ENCODE results near the gene PROM1.

PROM1 gene

GRCh38 chr4:16109256-16109655 is 25.4 kb upstream of the PROM1 start:
- no peak for DNase-seq

GRCh38 chr4:16106956-16107355 is 23.1 kb upstream of the PROM1 start:
- DNase-seq = no peak

GRCh38 chr4:16104520-16104919 is 20.7 kb upstream of the PROM1 start:
- no peak for DNase-seq

- DNase-seq = no peak
These were observed 18.5 kb upstream of the PROM1 start for GRCh38 chr4:16102356-16102755.

- no peak for DNase-seq
These were observed 17.0 kb upstream of the PROM1 start for GRCh38 chr4:16100833-16101232.

- no peak for DNase-seq
These were observed 9.0 kb upstream of the PROM1 start for GRCh38 chr4:16092682-16093319.

GRCh38 chr4:16090096-16090705 is 6.4 kb upstream of the PROM1 start:
- DNase-seq = no peak

GRCh38 chr4:16089156-16089555 is 5.3 kb upstream of the PROM1 start:
- no peak for DNase-seq

GRCh38 chr4:16088601-16089000 is 4.8 kb upstream of the PROM1 start:
- no peak for DNase-seq

- no peak for DNase-seq
These were observed 2.0 kb upstream of the PROM1 start for GRCh38 chr4:16085822-16086221.

- DNase-seq = no peak
These were observed 1.2 kb downstream of the PROM1 start for GRCh38 chr4:16082426-16083240.

GRCh38 chr4:16082041-16082425 is 1.8 kb downstream of the PROM1 start:
- DNase-seq = no peak

- no peak for DNase-seq
These were observed 4.8 kb downstream of the PROM1 start for GRCh38 chr4:16079046-16079445.

- DNase-seq = no peak
These were observed 5.5 kb downstream of the PROM1 start for GRCh38 chr4:16078195-16078760.

- no peak for DNase-seq
These were observed 6.0 kb downstream of the PROM1 start for GRCh38 chr4:16077786-16078185.

- DNase-seq = no peak
These were observed 7.7 kb downstream of the PROM1 start for GRCh38 chr4:16075975-16076757.

- no peak for DNase-seq
These were observed 8.8 kb downstream of the PROM1 start for GRCh38 chr4:16075061-16075460.

- no peak for DNase-seq
These were observed 11.7 kb downstream of the PROM1 start for GRCh38 chr4:16072168-16072567.

GRCh38 chr4:16070203-16070602 is 13.6 kb downstream of the PROM1 start:
- no peak for DNase-seq

GRCh38 chr4:16067515-16067914 is 16.3 kb downstream of the PROM1 start:
- no peak for DNase-seq

GRCh38 chr4:16066586-16067128 is 17.2 kb downstream of the PROM1 start:
- no peak for DNase-seq

GRCh38 chr4:16065066-16065465 is 18.8 kb downstream of the PROM1 start:
- no peak for DNase-seq

- no peak for DNase-seq
These were observed 21.2 kb downstream of the PROM1 start for GRCh38 chr4:16062601-16063000.
